OCI-LY1 (cell line): Measurements from ENCODE around the gene SURF6.

Experiments
- H2AFZ ChIP-seq: fragments of 200-600 bp; sonication (generic), shearing (Covaris generic); 2 replicates; pipeline ENCODE4 v1.6.0; 2014; ENCODE audit warnings: antibody characterized with exemption, mild to moderate bottlenecking, low read length
- H3F3A ChIP-seq: fragments of 200-600 bp; sonication (generic), shearing (Covaris generic); 2 replicates; pipeline ENCODE4 v1.6.0; 2014; ENCODE audit warnings: mild to moderate bottlenecking, antibody characterized with exemption, low read length, moderate library complexity; ENCODE audit not compliant: insufficient read depth
- H3K27ac ChIP-seq: fragments of 200-600 bp; sonication (generic); 2 replicates; pipeline ENCODE4 v1.5.1; 2014; ENCODE audit warnings: low read length, mixed run types, mild to moderate bottlenecking, low read depth; ENCODE audit not compliant: poor library complexity, severe bottlenecking
- H3K27me3 ChIP-seq: fragments of 200-600 bp; sonication (generic); 2 replicates; pipeline ENCODE4 v1.6.0; 2014; ENCODE audit warnings: antibody characterized with exemption, mild to moderate bottlenecking, low read length, moderate library complexity; ENCODE audit not compliant: insufficient read depth
- H3K36me3 ChIP-seq: fragments of 200-600 bp; sonication (generic); 2 replicates; pipeline ENCODE4 v1.6.1; 2014; ENCODE audit warnings: mild to moderate bottlenecking, antibody characterized with exemption, low read length, moderate library complexity, mixed read lengths; ENCODE audit not compliant: insufficient read depth
- H3K4me1 ChIP-seq: fragments of 200-600 bp; sonication (generic); 2 replicates; pipeline ENCODE4 v1.5.1; 2014; ENCODE audit warnings: mild to moderate bottlenecking, low read length, moderate library complexity; ENCODE audit not compliant: insufficient read depth, severe bottlenecking
- H3K4me2 ChIP-seq: fragments of 200-600 bp; sonication (generic), shearing (Covaris generic); 2 replicates; pipeline ENCODE4 v1.6.1; 2014; ENCODE audit warnings: low read length
- H3K4me3 ChIP-seq: fragments of 200-600 bp; sonication (generic); 2 replicates; pipeline ENCODE4 v1.5.1; 2014; ENCODE audit warnings: low read length, low read depth, mild to moderate bottlenecking, mixed read lengths; ENCODE audit not compliant: poor library complexity, severe bottlenecking
- H3K79me2 ChIP-seq: fragments of 200-600 bp; shearing (Covaris generic); 2 replicates; pipeline ENCODE4 v1.6.1; 2016; ENCODE audit warnings: mixed run types, low read length, mixed read lengths; ENCODE audit not compliant: insufficient read depth
- H3K9ac ChIP-seq: fragments of 200-600 bp; sonication (generic), shearing (Covaris generic); 2 replicates; pipeline ENCODE4 v1.6.1; 2014; ENCODE audit warnings: mild to moderate bottlenecking, low read length, mixed read lengths
- H3K9me2 ChIP-seq: fragments of 200-600 bp; sonication (generic), shearing (Covaris generic); 2 replicates; pipeline ENCODE4 v1.6.1; 2014; ENCODE audit warnings: low read depth, mild to moderate bottlenecking, low read length, mixed read lengths
- H3K9me3 ChIP-seq: fragments of 200-600 bp; shearing (Covaris generic); 2 replicates; pipeline ENCODE4 v1.6.1; 2014; ENCODE audit warnings: low read length, mixed read lengths
- H4K20me1 ChIP-seq: fragments of 200-600 bp; sonication (generic), shearing (Covaris generic); 2 replicates; pipeline ENCODE4 v1.6.0; 2016; ENCODE audit warnings: mild to moderate bottlenecking, low read length; ENCODE audit not compliant: insufficient read depth
- CTCF ChIP-seq: fragments of 200-600 bp; sonication (generic), shearing (Covaris generic); IDR thresholded peaks from 2 replicates; pipeline ENCODE4 v1.5.1; 2017; ENCODE audit warnings: mild to moderate bottlenecking, antibody characterized with exemption, low read length, moderate library complexity, mixed read lengths
- EZH2 ChIP-seq: fragments of 200-600 bp; sonication (generic), shearing (Covaris generic); IDR thresholded peaks from 2 replicates; pipeline ENCODE4 v1.8.0; 2017; ENCODE audit warnings: borderline replicate concordance, mixed run types, mild to moderate bottlenecking, antibody characterized with exemption, low read length, moderate library complexity, mixed read lengths

The SURF6 gene

GRCh38 chr9:133307301-133307700, 28.7 kb downstream of the SURF6 start:
- H3K4me3 ChIP-seq: no peak overlapping the region
- H3K27ac ChIP-seq: no peak overlapping the region
- H3F3A ChIP-seq: no peaks in the 10 kb centered on the region
- H3K9me3 ChIP-seq: no peaks in the 10 kb centered on the region
- no peaks in the 10 kb centered on the region for H3K36me3 ChIP-seq
- H3K9me2 ChIP-seq: no peaks in the 10 kb centered on the region
- H3K27me3 ChIP-seq: peaks cover 14% of the 10 kb centered on the region; the same call in 1 of the 2 replicates
- no peaks in the 10 kb centered on the region for H3K4me1 ChIP-seq
- H2AFZ ChIP-seq: no peak overlapping the region
- no peak overlapping the region for H3K4me2 ChIP-seq
- H3K9ac ChIP-seq: no peak overlapping the region
- no peak for TF ChIP-seq EZH2
- TF ChIP-seq CTCF: no peak
- no peaks in the 10 kb centered on the region for H4K20me1 ChIP-seq
- H3K79me2 ChIP-seq: no peaks in the 10 kb centered on the region

GRCh38 chr9:133306242-133307204, 29.5 kb downstream of the SURF6 start:
- peaks cover 14% of the 10 kb centered on the region; the same call in 1 of the 2 replicates for H3K27me3 ChIP-seq
- no peaks in the 10 kb centered on the region for H3K9me3 ChIP-seq

GRCh38 chr9:133305731-133306130, 30.3 kb downstream of the SURF6 start:
- Histone ChIP-seq H3K27ac (no peak overlapping the region), H3K9me2 (no peaks in the 10 kb centered on the region), H3K9me3 (no peaks in the 10 kb centered on the region), H3K36me3 (no peaks in the 10 kb centered on the region), H3K4me1 (no peaks in the 10 kb centered on the region), H4K20me1 (no peaks in the 10 kb centered on the region), H2AFZ (no peak overlapping the region), H3K9ac (no peak overlapping the region), H3K27me3 (peaks cover 14% of the 10 kb centered on the region; the same call in 1 of the 2 replicates), H3K4me3 (no peak overlapping the region), H3F3A (no peaks in the 10 kb centered on the region), H3K4me2 (no peak overlapping the region), H3K79me2 (no peaks in the 10 kb centered on the region)
- TF ChIP-seq CTCF: no peak
- TF ChIP-seq EZH2: no peak

More at GRCh38 chr9:133306242-133307204, 29.5 kb downstream of the SURF6 start:
- no peak overlapping the region for H2AFZ ChIP-seq
- no peak for TF ChIP-seq CTCF
- TF ChIP-seq EZH2: no peak
- no peaks in the 10 kb centered on the region for H3K36me3 ChIP-seq
- no peak overlapping the region for H3K9ac ChIP-seq
- no peaks in the 10 kb centered on the region for H4K20me1 ChIP-seq
- no peak overlapping the region for H3K27ac ChIP-seq
- no peaks in the 10 kb centered on the region for H3F3A ChIP-seq
- H3K4me3 ChIP-seq: no peak overlapping the region
- no peak overlapping the region for H3K4me2 ChIP-seq
- no peaks in the 10 kb centered on the region for H3K9me2 ChIP-seq
- H3K4me1 ChIP-seq: no peaks in the 10 kb centered on the region
- no peaks in the 10 kb centered on the region for H3K79me2 ChIP-seq
